Measurements from ENCODE around the gene MAN2A1. TPM values are rescaled to one million over a fixed set of nuclear protein-coding genes. Genes with fewer than 3 reads are reported as not detected.

The MAN2A1 gene
- total and polyA plus RNA-seq, 2 experiments from 2014 or later: 4.4 to 8.6 TPM

DNA sequence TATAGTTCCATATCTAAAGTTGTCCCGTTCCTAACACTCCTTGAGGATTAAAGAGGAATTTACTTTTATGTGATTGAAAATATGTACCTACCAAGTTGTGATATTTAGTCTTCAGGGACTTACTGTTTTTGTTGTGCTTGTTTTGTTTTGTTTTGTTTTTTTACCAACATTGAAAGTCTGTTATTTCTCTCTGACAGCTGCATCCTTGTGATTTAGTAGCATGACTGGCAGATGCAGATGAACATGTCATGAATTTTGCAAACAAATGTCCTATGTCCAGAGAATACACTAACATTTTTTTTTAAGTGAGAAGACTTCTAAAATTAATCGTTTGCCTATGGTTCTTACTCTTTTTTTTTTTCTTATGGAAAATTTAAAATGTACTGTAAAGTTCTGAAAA lies 85.4 kb downstream of the MAN2A1 start:
- no peaks in the 10 kb centered on the region for H3K27me3 ChIP-seq
- no peak for DNase-seq (ENCODE audit: low read depth in 1 of 2, low spot score in 1 of 2)
- no peak overlapping the region for H3K27ac ChIP-seq
- TF ChIP-seq, protein P1, sequence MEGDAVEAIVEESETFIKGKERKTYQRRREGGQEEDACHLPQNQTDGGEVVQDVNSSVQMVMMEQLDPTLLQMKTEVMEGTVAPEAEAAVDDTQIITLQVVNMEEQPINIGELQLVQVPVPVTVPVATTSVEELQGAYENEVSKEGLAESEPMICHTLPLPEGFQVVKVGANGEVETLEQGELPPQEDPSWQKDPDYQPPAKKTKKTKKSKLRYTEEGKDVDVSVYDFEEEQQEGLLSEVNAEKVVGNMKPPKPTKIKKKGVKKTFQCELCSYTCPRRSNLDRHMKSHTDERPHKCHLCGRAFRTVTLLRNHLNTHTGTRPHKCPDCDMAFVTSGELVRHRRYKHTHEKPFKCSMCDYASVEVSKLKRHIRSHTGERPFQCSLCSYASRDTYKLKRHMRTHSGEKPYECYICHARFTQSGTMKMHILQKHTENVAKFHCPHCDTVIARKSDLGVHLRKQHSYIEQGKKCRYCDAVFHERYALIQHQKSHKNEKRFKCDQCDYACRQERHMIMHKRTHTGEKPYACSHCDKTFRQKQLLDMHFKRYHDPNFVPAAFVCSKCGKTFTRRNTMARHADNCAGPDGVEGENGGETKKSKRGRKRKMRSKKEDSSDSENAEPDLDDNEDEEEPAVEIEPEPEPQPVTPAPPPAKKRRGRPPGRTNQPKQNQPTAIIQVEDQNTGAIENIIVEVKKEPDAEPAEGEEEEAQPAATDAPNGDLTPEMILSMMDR (IDR thresholded peaks at IDR 0.05; ENCODE audit: low read depth, low read length): no peak
- H3K4me1 ChIP-seq (ENCODE audit: low read depth): no peaks in the 10 kb centered on the region
- no peaks in the 10 kb centered on the region for H3K36me3 ChIP-seq
- H3K9me3 ChIP-seq (ENCODE audit: low read depth): no peaks in the 10 kb centered on the region
- no peak overlapping the region for H3K4me3 ChIP-seq

DNA sequence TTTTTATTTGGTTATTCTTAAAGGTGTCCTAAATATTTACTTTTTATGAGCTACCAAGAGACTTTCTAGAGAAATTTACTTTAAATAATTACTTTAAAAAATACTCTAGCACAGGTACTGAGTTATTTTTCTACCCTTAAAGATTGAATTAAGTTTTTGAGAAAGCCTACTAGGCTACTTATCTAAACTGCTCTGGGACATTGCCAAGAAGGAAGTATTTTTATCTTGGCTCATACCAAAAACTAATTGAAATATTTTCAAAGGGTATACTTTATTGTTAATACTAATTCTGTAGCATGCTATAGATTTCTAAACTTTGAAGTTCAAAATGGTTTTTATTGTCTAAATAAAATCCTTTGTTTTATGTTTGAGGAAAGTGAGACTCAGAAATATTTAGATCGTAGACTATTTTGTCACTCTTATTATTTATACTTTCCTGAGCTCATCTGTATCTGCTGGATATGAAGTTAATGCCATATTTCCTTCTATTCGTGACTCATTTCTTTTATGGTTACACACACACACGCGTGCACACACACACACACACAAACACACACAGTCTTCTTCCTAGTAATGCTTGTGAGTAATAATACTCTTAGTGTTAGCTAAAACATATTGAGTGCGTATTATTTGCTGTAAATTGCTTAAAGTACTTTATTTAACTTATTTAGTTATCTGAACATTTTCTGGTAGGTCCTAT lies 89.5 kb downstream of the MAN2A1 start:
- peak in 1 of 2 donors; percentile 51 for DNase-seq (ENCODE audit: low read depth in 1 of 2, low spot score in 1 of 2)
- H3K4me1 ChIP-seq (ENCODE audit: low read depth): no peaks in the 10 kb centered on the region
- TF ChIP-seq, protein P1 (IDR thresholded peaks at IDR 0.05; ENCODE audit: low read depth, low read length): no peak

DNA sequence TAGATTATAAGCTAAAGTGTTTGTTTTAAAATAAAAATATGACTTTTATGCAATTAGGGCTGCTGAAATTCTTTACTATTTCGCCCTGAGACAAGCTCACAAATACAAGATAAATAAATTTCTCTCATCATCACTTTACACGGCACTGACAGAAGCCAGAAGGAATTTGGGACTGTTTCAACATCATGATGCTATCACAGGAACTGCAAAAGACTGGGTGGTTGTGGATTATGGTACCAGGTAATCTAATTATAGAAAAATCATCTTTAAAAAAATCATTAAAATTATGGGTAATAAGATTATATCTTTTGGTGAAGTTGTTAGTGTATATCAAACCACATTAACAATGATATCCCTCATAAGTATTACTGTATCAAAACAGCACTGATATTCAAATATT lies 95.0 kb downstream of the MAN2A1 start:
- no peaks in the 10 kb centered on the region for H3K27me3 ChIP-seq
- no peak overlapping the region for H3K27ac ChIP-seq
- H3K9me3 ChIP-seq (ENCODE audit: low read depth): no peaks in the 10 kb centered on the region
- peak in 1 of 2 donors; percentile 14 for DNase-seq (ENCODE audit: low read depth in 1 of 2, low spot score in 1 of 2)
- no peaks in the 10 kb centered on the region for H3K36me3 ChIP-seq
- no peaks in the 10 kb centered on the region for H3K4me1 ChIP-seq (ENCODE audit: low read depth)
- TF ChIP-seq, protein P1 (IDR thresholded peaks at IDR 0.05; ENCODE audit: low read depth, low read length): no peak
- H3K4me3 ChIP-seq: no peak overlapping the region

More for the DNA sequence above, 89.5 kb downstream of the MAN2A1 start:
- Histone ChIP-seq H3K4me3 (no peak overlapping the region), H3K27ac (no peak overlapping the region), H3K27me3 (no peaks in the 10 kb centered on the region), H3K36me3 (no peaks in the 10 kb centered on the region), H3K9me3 (ENCODE audit: low read depth) (no peaks in the 10 kb centered on the region)

DNA sequence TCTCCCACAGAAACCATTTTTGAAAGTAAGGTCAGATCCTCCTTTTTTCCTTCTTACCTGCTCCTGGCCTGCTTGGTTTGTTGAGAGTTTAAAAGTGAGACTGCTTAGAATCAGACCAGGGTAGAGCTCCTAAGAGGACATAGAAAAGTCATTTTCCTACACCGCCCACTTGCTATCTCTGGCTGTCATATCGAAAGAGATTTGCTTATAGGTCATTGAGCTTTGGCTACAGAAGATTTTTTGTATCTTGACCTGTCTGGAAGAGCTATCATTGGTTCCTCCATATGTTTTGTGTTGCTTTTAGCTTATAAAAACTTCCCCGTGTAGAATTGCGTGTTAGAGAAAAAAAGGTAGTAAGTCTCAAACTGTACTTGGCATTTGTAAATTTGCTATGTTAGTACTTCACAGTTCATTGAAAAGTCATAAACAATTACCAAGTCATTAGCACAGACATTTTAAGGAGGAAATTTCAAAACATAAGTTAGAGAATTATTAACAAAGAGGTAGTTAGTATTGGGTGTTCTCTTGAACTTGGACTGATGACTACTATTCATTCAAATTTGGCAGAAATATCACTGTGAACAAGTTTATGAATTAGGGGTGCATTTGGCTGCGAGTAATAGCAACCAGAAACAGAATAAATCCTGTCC lies 96.6 kb downstream of the MAN2A1 start:
- DNase-seq (ENCODE audit: low read depth in 1 of 2, low spot score in 1 of 2): no peak
- no peak overlapping the region for H3K4me3 ChIP-seq
- H3K27me3 ChIP-seq: no peaks in the 10 kb centered on the region
- TF ChIP-seq, protein P1 (IDR thresholded peaks at IDR 0.05; ENCODE audit: low read depth, low read length): no peak
- no peak overlapping the region for H3K27ac ChIP-seq
- H3K4me1 ChIP-seq (ENCODE audit: low read depth): no peaks in the 10 kb centered on the region
- no peaks in the 10 kb centered on the region for H3K36me3 ChIP-seq
- no peaks in the 10 kb centered on the region for H3K9me3 ChIP-seq (ENCODE audit: low read depth)

DNA sequence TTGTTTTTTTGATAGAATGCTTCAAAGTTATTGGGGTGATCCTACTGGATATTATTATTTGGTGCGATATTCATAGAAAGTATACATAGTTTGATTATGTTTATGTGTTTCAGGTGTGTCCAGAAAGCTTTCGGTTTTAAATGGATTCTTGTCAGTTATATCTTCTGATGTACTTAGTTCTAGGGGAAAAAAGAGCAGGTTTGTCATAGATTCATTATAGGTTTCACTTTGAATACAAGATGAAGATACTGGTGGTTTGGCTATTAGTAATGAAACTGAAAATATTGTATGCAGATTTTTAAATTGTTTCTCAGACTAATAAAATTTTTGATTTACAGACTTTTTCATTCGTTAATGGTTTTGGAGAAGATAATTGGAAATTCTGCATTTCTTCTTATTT lies 98.9 kb downstream of the MAN2A1 start:
- no peaks in the 10 kb centered on the region for H3K27me3 ChIP-seq
- no peak overlapping the region for H3K27ac ChIP-seq
- H3K4me1 ChIP-seq (ENCODE audit: low read depth): no peaks in the 10 kb centered on the region
- DNase-seq (ENCODE audit: low read depth in 1 of 2, low spot score in 1 of 2): no peak
- no peaks in the 10 kb centered on the region for H3K36me3 ChIP-seq
- TF ChIP-seq, protein P1 (IDR thresholded peaks at IDR 0.05; ENCODE audit: low read depth, low read length): no peak
- H3K9me3 ChIP-seq (ENCODE audit: low read depth): no peaks in the 10 kb centered on the region
- no peak overlapping the region for H3K4me3 ChIP-seq
